B cell (primary cell): ENCODE measurements around the gene BCL3. TPM values are rescaled to one million over a fixed set of nuclear protein-coding genes. Genes with fewer than 3 reads are reported as not detected.

Experiments
- ATAC-seq: fragments of 200-7000 bp; cut with Tn5 transposase; one replicate; pipeline ENCODE4 v1.10.0; 2021; ENCODE audit warnings: low read depth, mild to moderate bottlenecking, moderate number of reproducible peaks, moderate library complexity
- CTCF ChIA-PET: fragments of 350-600 bp; sonication (Branson Sonifier 250); formaldehyde crosslinking; loops from one replicate; lab custom pipeline; 2021; ENCODE audit warnings: antibody characterized with exemption, inconsistent platforms; lab: Charles Lee
- POLR2A ChIA-PET: fragments of 350-600 bp; sonication (Branson Sonifier 250); formaldehyde crosslinking; loops from one replicate; lab custom pipeline; 2021; ENCODE audit warnings: antibody characterized with exemption; lab: Charles Lee
- DNase-seq: peaks from one replicate; pipeline ENCODE4 v3.0.0; 2013
- H2AFZ ChIP-seq: 2 replicates; pipeline ENCODE4 v1.6.1; 2012; ENCODE audit warnings: mild to moderate bottlenecking, low read depth, low read length; ENCODE audit not compliant: insufficient read depth, poor library complexity, severe bottlenecking
- H3K27ac ChIP-seq, 2 donors: 1 replicate in 1 of 2; 2 replicates in 1 of 2; pipeline ENCODE4 v1.5.1; 2012 to 2013; ENCODE audit warnings: low read length in 2 of 2, mild to moderate bottlenecking in 2 of 2, moderate library complexity in 1 of 2
- H3K27me3 ChIP-seq, 4 experiments: fragments of 200-600 bp in 1 of 4; sonication (generic) in 1 of 4; replicated peaks in 1 of 4; 1 replicate in 2 of 4; 2 replicates in 2 of 4; pipeline versions ENCODE4 v1.6.1 to v1.7.0; 2013 to 2016; ENCODE audit warnings: low read length in 3 of 4, mild to moderate bottlenecking in 2 of 4, mixed read lengths in 1 of 4, moderate library complexity in 1 of 4; ENCODE audit not compliant: insufficient read depth in 4 of 4, control insufficient read depth in 3 of 4; ENCODE audit errors: control extremely low read depth in 1 of 4
- H3K36me3 ChIP-seq, 2 experiments: replicated peaks in 1 of 2; 1 replicate in 1 of 2; 2 replicates in 1 of 2; pipeline versions ENCODE4 v1.6.1 to v1.7.1; 2013; ENCODE audit warnings: low read length in 1 of 2; ENCODE audit not compliant: insufficient read depth in 2 of 2, control insufficient read depth in 1 of 2; ENCODE audit errors: control extremely low read depth in 1 of 2, extremely low read depth in 1 of 2
- H3K4me1 ChIP-seq, 2 donors: fragments of 200-600 bp in 1 of 2; sonication (generic) in 1 of 2; 1 replicate in 1 of 2; 2 replicates in 1 of 2; pipeline versions ENCODE4 v1.5.1 to v1.6.1; 2013 to 2017; ENCODE audit warnings: low read length in 2 of 2; ENCODE audit not compliant: control insufficient read depth in 2 of 2, insufficient read depth in 2 of 2
- H3K4me2 ChIP-seq: replicated peaks from 2 replicates; pipeline ENCODE3; 2012; ENCODE audit warnings: mild to moderate bottlenecking, low read depth, low read length; ENCODE audit not compliant: poor library complexity, severe bottlenecking
- H3K4me3 ChIP-seq, 5 experiments: fragments of 200-600 bp in 1 of 5; sonication (generic) in 1 of 5; 1 replicate in 3 of 5; 2 replicates in 2 of 5; pipeline versions ENCODE4 v1.5.1 to v1.7.0; 2011 to 2016; ENCODE audit warnings: low read length in 4 of 5, mild to moderate bottlenecking in 4 of 5, low read depth in 2 of 5, control low read depth in 1 of 5, moderate library complexity in 1 of 5; ENCODE audit not compliant: insufficient read depth in 1 of 5; ENCODE audit errors: control extremely low read depth in 1 of 5, extremely low read depth in 1 of 5
- H3K79me2 ChIP-seq: fragments of 200-600 bp; sonication (generic); one replicate; pipeline ENCODE4 v1.6.0; 2016; ENCODE audit warnings: low read length; ENCODE audit not compliant: control insufficient read depth, insufficient read depth
- H3K9ac ChIP-seq: fragments of 200-600 bp; sonication (generic); 2 replicates; pipeline ENCODE4 v1.6.1; 2017; ENCODE audit warnings: mild to moderate bottlenecking, low read length, moderate library complexity
- H3K9me3 ChIP-seq, 3 donors: one replicate each; pipeline versions ENCODE4 v1.6.1 to v1.7.1; 2013; ENCODE audit warnings: low read length in 2 of 3; ENCODE audit not compliant: control insufficient read depth in 2 of 3, insufficient read depth in 1 of 3; ENCODE audit errors: control extremely low read depth in 1 of 3
- H4K20me1 ChIP-seq: 2 replicates; pipeline ENCODE4 v1.6.0; 2012; ENCODE audit warnings: mild to moderate bottlenecking, low read length; ENCODE audit not compliant: insufficient read depth, control insufficient read depth, poor library complexity, severe bottlenecking
- H3K27ac Mint-ChIP-seq: one replicate; pipeline ENCODE4 v1.8.0; 2021; ENCODE audit warnings: mixed read lengths
- H3K27me3 Mint-ChIP-seq: one replicate; pipeline ENCODE4 v1.8.0; 2021; ENCODE audit warnings: mixed read lengths
- H3K4me1 Mint-ChIP-seq: one replicate; pipeline ENCODE4 v1.8.0; 2021; ENCODE audit warnings: mixed read lengths
- H3K4me3 Mint-ChIP-seq: one replicate; pipeline ENCODE4 v1.8.0; 2021; ENCODE audit warnings: mixed read lengths
- H3K9me3 Mint-ChIP-seq: one replicate; pipeline ENCODE4 v1.8.0; 2022; ENCODE audit warnings: mixed read lengths; ENCODE audit not compliant: insufficient read depth
- EZH2 ChIP-seq: IDR thresholded peaks from 2 replicates; pipeline ENCODE4 v1.6.1; 2012; ENCODE audit warnings: borderline replicate concordance, low read depth, mild to moderate bottlenecking, moderate library complexity, low read length; ENCODE audit not compliant: insufficient read depth, poor library complexity, severe bottlenecking
- WGBS: methylation state at CpG from one replicate; pipeline ENCODE4 v1.1.5; 2013; ENCODE audit warnings: missing lambda C conversion rate; ENCODE audit not compliant: insufficient coverage; 5-methylcytosine and 5-hydroxymethylcytosine counted together
- intact Hi-C: fragments of 100-400 bp; cut with micrococcal nuclease; formaldehyde crosslinking; loops from one replicate; pipeline ENCODE4 v1.10.0; 2022
- polyA plus RNA-seq: library from polyadenylated mRNA; depleted of rRNA; stranded (reverse); fragments of >200 nt; gene quantifications from 2 replicates; pipeline ENCODE4 v1.2.3, GENCODE V29; 2012
- total RNA-seq, 2 donors: library from RNA; stranded (reverse); fragments of 120-200 nt in 1 of 2; gene quantifications; 1 replicate in 1 of 2; 2 replicates in 1 of 2; pipeline versions ENCODE4 v1.2.3 to v1.2.4, GENCODE V29; 2013 to 2022
- TF ChIP-seq, protein P1 (sequence below): fragments of 200-600 bp; IDR thresholded peaks from one replicate; pipeline ENCODE4 v1.8.0; 2022; ENCODE audit warnings: antibody characterized with exemption, mild to moderate bottlenecking

Gene BCL3
- total and polyA plus RNA-seq, 2 donors (not counting 1 experiment from before 2014, with no cell fraction given) = 52.3 to 147 TPM

GRCh38 chr19:44752123-44752815, 3.8 kb downstream of the BCL3 start:
- POLR2A ChIA-PET = interaction anchor here (0.5 to 6.2 kb wide), 7 partner anchors 10 to 1289 kb away, joined by 3 to 65 read pairs (median 6); no protein-coding TSS in a partner anchor

More at GRCh38 chr19:44752123-44752815, 3.8 kb downstream of the BCL3 start:
- no peaks in the 10 kb centered on the region for H3K9me3 Mint-ChIP-seq
- H3K4me3 Mint-ChIP-seq = peak overlapping the region; percentile 97
- Histone ChIP-seq H3K36me3 (peaks cover 2 to 15% of the 10 kb centered on the region in 2 experiments), H3K9me3 (no peaks in the 10 kb centered on the region), H3K79me2 (peaks cover 8% of the 10 kb centered on the region), H2AFZ (no peak overlapping the region), H3K27ac (peak overlapping the region; percentile 92), H3K4me1 (peaks cover 60 to 76% of the 10 kb centered on the region in 2 donors), H3K4me3 (peak overlapping the region in 2 of 5 experiments; percentile 30 to 44), H3K27me3 (no peaks in the 10 kb centered on the region), H3K9ac (peak overlapping the region; percentile 92), H3K4me2 (peak overlapping the region; percentile 97), H4K20me1 (no peaks in the 10 kb centered on the region)
- ATAC-seq (no peak), DNase-seq (peak; percentile 47)
- CTCF ChIA-PET = interaction anchor here (0.7 to 6.2 kb wide), 9 partner anchors 13 to 287 kb away, joined by 3 to 84 read pairs (median 7); no protein-coding TSS in a partner anchor
- no peaks in the 10 kb centered on the region for H3K27me3 Mint-ChIP-seq
- intact Hi-C loops = loop anchor here (5.0 kb wide), 2 partner anchors 250 to 325 kb away; partner anchors contain the start of genes GEMIN7, RELB and ZNF296
- H3K4me1 Mint-ChIP-seq = peaks cover 62% of the 10 kb centered on the region
- TF ChIP-seq, protein P1, sequence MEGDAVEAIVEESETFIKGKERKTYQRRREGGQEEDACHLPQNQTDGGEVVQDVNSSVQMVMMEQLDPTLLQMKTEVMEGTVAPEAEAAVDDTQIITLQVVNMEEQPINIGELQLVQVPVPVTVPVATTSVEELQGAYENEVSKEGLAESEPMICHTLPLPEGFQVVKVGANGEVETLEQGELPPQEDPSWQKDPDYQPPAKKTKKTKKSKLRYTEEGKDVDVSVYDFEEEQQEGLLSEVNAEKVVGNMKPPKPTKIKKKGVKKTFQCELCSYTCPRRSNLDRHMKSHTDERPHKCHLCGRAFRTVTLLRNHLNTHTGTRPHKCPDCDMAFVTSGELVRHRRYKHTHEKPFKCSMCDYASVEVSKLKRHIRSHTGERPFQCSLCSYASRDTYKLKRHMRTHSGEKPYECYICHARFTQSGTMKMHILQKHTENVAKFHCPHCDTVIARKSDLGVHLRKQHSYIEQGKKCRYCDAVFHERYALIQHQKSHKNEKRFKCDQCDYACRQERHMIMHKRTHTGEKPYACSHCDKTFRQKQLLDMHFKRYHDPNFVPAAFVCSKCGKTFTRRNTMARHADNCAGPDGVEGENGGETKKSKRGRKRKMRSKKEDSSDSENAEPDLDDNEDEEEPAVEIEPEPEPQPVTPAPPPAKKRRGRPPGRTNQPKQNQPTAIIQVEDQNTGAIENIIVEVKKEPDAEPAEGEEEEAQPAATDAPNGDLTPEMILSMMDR = no peak
- TF ChIP-seq EZH2 = no peak
- peak overlapping the region; percentile 98 for H3K27ac Mint-ChIP-seq
- 29% methylated on average over 1 of the region's 8 CpGs for WGBS
